ENCODE data around the gene CTNS. TPM values are rescaled to one million over a fixed set of nuclear protein-coding genes. Genes with fewer than 3 reads are reported as not detected.

CTNS gene
- total and polyA plus RNA-seq, 2 donors, result 10.6 to 13.8 TPM

- no peak for DNase-seq (ENCODE audit: extremely low spot score)
- WGBS, result 1% methylated on average over 31 of the region's 31 CpGs
- H3K4me1 ChIP-seq (ENCODE audit: insufficient read depth), result no peaks in the 10 kb centered on the region
- H3K27ac ChIP-seq (ENCODE audit: low read depth), result peak overlapping the region; percentile 99
- no peaks in the 10 kb centered on the region for H3K36me3 ChIP-seq (ENCODE audit: insufficient read depth)
- H3K4me3 ChIP-seq (ENCODE audit: low read depth, low read length), result peak overlapping the region; percentile 71
Measured at GRCh38 chr17:3636908-3637373, 381 bp downstream of the CTNS start.

GRCh38 chr17:3639981-3640596, 3.5 kb downstream of the CTNS start:
- H3K4me1 ChIP-seq (ENCODE audit: insufficient read depth), result no peaks in the 10 kb centered on the region
- WGBS, result 53% methylated on average over 7 of the region's 7 CpGs
- H3K4me3 ChIP-seq (ENCODE audit: low read depth, low read length), result no peak overlapping the region
- DNase-seq (ENCODE audit: extremely low spot score), result no peak
- no peak overlapping the region for H3K27ac ChIP-seq (ENCODE audit: low read depth)
- H3K36me3 ChIP-seq (ENCODE audit: insufficient read depth), result no peaks in the 10 kb centered on the region

GRCh38 chr17:3641014-3641413, 4.5 kb downstream of the CTNS start:
- no peak overlapping the region for H3K27ac ChIP-seq (ENCODE audit: low read depth)
- WGBS, result 61% methylated on average over 3 of the region's 3 CpGs
- no peaks in the 10 kb centered on the region for H3K4me1 ChIP-seq (ENCODE audit: insufficient read depth)
- no peak for DNase-seq (ENCODE audit: extremely low spot score)
- no peak overlapping the region for H3K4me3 ChIP-seq (ENCODE audit: low read depth, low read length)
- no peaks in the 10 kb centered on the region for H3K36me3 ChIP-seq (ENCODE audit: insufficient read depth)

GRCh38 chr17:3641717-3642486, 5.3 kb downstream of the CTNS start:
- H3K27ac ChIP-seq (ENCODE audit: low read depth), result no peak overlapping the region
- H3K4me1 ChIP-seq (ENCODE audit: insufficient read depth), result no peaks in the 10 kb centered on the region
- H3K36me3 ChIP-seq (ENCODE audit: insufficient read depth), result no peaks in the 10 kb centered on the region
- 84% methylated on average over 19 of the region's 19 CpGs for WGBS
- no peak for DNase-seq (ENCODE audit: extremely low spot score)
- H3K4me3 ChIP-seq (ENCODE audit: low read depth, low read length), result no peak overlapping the region

GRCh38 chr17:3643889-3644349, 7.4 kb downstream of the CTNS start:
- DNase-seq (ENCODE audit: extremely low spot score), result no peak
- Histone ChIP-seq H3K4me3 (ENCODE audit: low read depth, low read length) (no peak overlapping the region), H3K27ac (ENCODE audit: low read depth) (no peak overlapping the region), H3K4me1 (ENCODE audit: insufficient read depth) (no peaks in the 10 kb centered on the region), H3K36me3 (ENCODE audit: insufficient read depth) (no peaks in the 10 kb centered on the region)
- 95% methylated on average over 4 of the region's 4 CpGs for WGBS

- DNase-seq (ENCODE audit: extremely low spot score), result no peak
- Histone ChIP-seq H3K27ac (ENCODE audit: low read depth) (no peak overlapping the region), H3K36me3 (ENCODE audit: insufficient read depth) (no peaks in the 10 kb centered on the region), H3K4me1 (ENCODE audit: insufficient read depth) (no peaks in the 10 kb centered on the region), H3K4me3 (ENCODE audit: low read depth, low read length) (no peak overlapping the region)
- WGBS, result 87% methylated on average over 5 of the region's 5 CpGs
Measured at GRCh38 chr17:3645310-3645709, 8.8 kb downstream of the CTNS start.

- Histone ChIP-seq H3K36me3 (ENCODE audit: insufficient read depth) (no peaks in the 10 kb centered on the region), H3K4me1 (ENCODE audit: insufficient read depth) (no peaks in the 10 kb centered on the region), H3K4me3 (ENCODE audit: low read depth, low read length) (no peak overlapping the region), H3K27ac (ENCODE audit: low read depth) (no peak overlapping the region)
- WGBS, result 77% methylated on average over 12 of the region's 12 CpGs
- DNase-seq (ENCODE audit: extremely low spot score), result no peak
Measured at GRCh38 chr17:3647251-3647650, 10.7 kb downstream of the CTNS start.

DNA sequence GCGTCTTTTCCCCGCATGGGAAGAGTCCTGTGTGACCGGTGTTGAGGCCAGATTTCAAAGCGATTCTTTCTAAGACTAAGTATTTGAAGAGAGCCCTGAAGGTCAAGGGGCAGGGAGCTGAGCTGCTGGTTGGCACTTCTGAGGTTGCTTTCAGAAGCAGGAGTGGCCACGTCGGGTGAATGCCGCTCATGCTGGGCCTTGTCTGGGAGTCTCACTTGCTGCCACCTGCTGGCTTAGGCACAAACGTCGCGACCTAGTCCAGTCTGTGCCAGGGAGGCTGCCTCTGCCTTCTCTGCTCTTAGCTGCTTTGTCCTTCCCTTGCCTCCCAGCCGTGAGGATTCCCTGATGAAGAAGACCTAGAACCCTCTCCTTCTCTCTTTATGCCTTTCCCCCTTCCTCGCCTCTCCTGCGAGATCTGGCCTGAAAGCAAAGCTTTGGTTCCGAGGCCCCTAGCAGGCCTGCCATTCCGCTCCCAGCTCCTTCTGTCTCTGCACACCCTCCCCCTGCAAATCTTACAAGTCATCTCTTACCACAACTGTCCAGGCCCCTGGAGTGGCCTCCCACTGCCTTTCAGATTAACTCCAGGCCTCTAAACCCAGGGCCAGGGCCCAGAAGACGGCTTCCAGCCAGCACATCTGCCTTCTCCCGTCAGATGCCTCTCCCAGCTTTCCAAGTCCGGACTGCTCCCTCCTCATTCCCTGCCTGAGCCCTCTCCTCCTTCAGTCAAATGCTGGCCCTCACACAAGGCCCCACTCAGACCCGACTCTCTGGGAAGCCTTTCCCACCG, 11.4 kb downstream of the CTNS start:
- Histone ChIP-seq H3K36me3 (ENCODE audit: insufficient read depth) (no peaks in the 10 kb centered on the region), H3K4me3 (ENCODE audit: low read depth, low read length) (no peak overlapping the region), H3K4me1 (ENCODE audit: insufficient read depth) (no peaks in the 10 kb centered on the region), H3K27ac (ENCODE audit: low read depth) (no peak overlapping the region)
- no peak for DNase-seq (ENCODE audit: extremely low spot score)
- 64% methylated on average over 20 of the region's 20 CpGs for WGBS

- 81% methylated on average over 11 of the region's 11 CpGs for WGBS
- H3K27ac ChIP-seq (ENCODE audit: low read depth), result no peak overlapping the region
- no peak for DNase-seq (ENCODE audit: extremely low spot score)
Measured at GRCh38 chr17:3655766-3656165, 19.2 kb downstream of the CTNS start.

GRCh38 chr17:3656353-3656752, 19.8 kb downstream of the CTNS start:
- WGBS, result 87% methylated on average over 16 of the region's 16 CpGs
- Histone ChIP-seq H3K27ac (ENCODE audit: low read depth) (no peak overlapping the region), H3K4me3 (ENCODE audit: low read depth, low read length) (no peak overlapping the region), H3K36me3 (ENCODE audit: insufficient read depth) (no peaks in the 10 kb centered on the region), H3K4me1 (ENCODE audit: insufficient read depth) (no peaks in the 10 kb centered on the region)
- no peak for DNase-seq (ENCODE audit: extremely low spot score)

More at GRCh38 chr17:3655766-3656165, 19.2 kb downstream of the CTNS start:
- H3K4me3 ChIP-seq (ENCODE audit: low read depth, low read length), result no peak overlapping the region
- no peaks in the 10 kb centered on the region for H3K4me1 ChIP-seq (ENCODE audit: insufficient read depth)
- H3K36me3 ChIP-seq (ENCODE audit: insufficient read depth), result no peaks in the 10 kb centered on the region

DNA sequence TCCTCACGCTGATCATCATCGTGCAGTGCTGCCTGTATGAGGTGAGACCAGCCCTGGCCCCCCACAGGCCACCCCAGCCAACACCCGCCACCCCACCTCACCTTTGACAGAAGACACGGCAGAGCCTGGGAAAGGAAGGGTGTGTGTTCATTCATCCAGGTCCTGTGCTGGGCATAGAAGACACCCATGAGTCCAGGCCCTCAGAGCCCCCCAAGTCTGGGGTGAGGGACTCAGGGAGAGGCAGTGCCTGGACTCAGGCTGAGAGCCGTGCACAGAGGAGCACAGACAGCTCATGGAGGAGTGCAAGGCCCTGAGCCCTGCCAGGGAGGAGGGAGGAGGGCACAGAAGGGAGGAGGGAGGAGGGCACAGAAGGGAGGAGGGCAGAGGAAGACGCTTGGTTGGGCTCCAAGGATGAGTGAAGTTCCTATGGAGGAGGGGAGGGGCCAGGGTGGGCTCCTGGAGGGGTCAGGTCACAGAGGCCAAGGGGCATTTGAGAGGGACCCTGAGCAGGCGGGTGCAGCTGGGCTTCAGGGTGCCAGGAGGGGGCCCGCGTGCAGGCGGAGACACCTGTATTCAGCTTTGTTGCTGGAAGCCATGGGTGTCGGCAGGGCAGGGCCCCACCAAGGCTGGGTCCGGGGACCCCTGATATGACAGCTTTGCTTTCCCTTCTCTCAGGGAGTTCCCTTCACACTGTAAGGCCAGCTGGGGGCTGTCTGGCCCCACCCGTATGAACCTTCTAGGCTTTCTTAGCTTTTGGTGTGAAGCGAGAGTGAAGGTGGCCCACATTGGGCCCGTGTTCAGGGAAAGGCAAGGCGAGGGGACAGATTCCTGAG, 20.4 kb downstream of the CTNS start:
- H3K4me1 ChIP-seq (ENCODE audit: insufficient read depth), result no peaks in the 10 kb centered on the region
- no peaks in the 10 kb centered on the region for H3K36me3 ChIP-seq (ENCODE audit: insufficient read depth)
- no peak for DNase-seq (ENCODE audit: extremely low spot score)
- H3K27ac ChIP-seq (ENCODE audit: low read depth), result no peak overlapping the region
- H3K4me3 ChIP-seq (ENCODE audit: low read depth, low read length), result no peak overlapping the region
- WGBS, result 80% methylated on average over 16 of the region's 16 CpGs

GRCh38 chr17:3657588-3657869, 21.0 kb downstream of the CTNS start:
- H3K36me3 ChIP-seq (ENCODE audit: insufficient read depth), result peaks cover 1% of the 10 kb centered on the region
- H3K27ac ChIP-seq (ENCODE audit: low read depth), result no peak overlapping the region
- H3K4me3 ChIP-seq (ENCODE audit: low read depth, low read length), result no peak overlapping the region
- 84% methylated on average over 7 of the region's 7 CpGs for WGBS
- no peaks in the 10 kb centered on the region for H3K4me1 ChIP-seq (ENCODE audit: insufficient read depth)
- no peak for DNase-seq (ENCODE audit: extremely low spot score)
